Tibial nerve (tissue), 4 donors: ENCODE data around the gene FADS2.

ENCODE experiments used
- CTCF ChIP-seq, 5 experiments: fragments of 200-600 bp in 3 of 5; fragments of 450-650 bp in 2 of 5; sonication (generic) in 3 of 5; IDR thresholded peaks; one replicate each; pipeline ENCODE4 v1.5.1; 2016 to 2019; ENCODE audit warnings: antibody characterized with exemption in 5 of 5, mild to moderate bottlenecking in 3 of 5, moderate library complexity in 2 of 5
- EP300 ChIP-seq, 2 donors: sonication (generic); formaldehyde crosslinking; IDR thresholded peaks; one replicate each; pipeline ENCODE4 v1.6.1; 2017; ENCODE audit warnings: antibody characterized with exemption in 2 of 2, mild to moderate bottlenecking in 1 of 2
- POLR2A ChIP-seq, 2 donors: fragments of 450-650 bp; IDR thresholded peaks; one replicate each; pipeline ENCODE4 v1.6.1; 2017; ENCODE audit warnings: antibody characterized with exemption in 2 of 2, mild to moderate bottlenecking in 2 of 2, moderate library complexity in 2 of 2

- TF ChIP-seq CTCF (IDR thresholded peaks at IDR 0.05) (no peak), POLR2A (IDR thresholded peaks at IDR 0.05) (no peak), EP300 (IDR thresholded peaks at IDR 0.05) (no peak)
Measured at GRCh38 chr11:61803889-61804647, 24.0 kb upstream of the FADS2 start.
